Measurements from ENCODE around the gene EYA2.

EYA2 gene

DNA sequence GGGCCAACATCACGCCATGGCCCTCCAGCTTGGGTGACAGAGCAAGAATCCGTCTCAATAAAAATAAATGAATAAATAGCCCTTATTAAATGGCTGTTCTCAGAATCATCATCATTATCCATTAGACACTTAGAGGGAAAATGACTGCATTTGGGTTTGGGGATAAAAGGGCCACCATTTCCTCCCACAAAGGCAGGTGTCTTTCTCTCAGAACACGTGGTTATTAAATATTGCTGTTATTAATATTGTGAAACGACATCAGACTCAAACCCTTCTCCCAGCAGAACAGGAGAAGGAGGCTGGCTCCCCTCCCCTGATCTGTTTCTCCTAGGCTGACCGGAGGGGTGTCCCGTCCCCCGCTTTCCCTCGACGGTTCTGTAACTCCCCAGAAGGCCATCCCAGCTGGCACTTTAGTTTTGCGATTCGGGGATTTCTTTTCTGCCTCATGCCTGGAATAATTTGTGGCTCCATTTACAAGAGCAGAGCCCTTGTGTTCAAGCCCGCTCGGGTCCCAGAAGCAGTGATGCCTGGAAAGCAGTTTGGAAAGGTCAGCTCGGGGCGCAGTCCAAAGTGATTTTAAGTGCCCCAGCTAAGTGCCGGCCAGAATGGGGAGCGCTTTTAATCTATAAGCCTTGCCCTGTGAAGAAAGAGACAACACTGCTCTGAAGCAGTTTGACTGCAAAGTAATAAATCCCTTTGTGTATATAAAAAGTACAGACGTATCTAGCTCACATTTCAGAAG lies 41.9 kb downstream of the EYA2 start:
- DNase-seq (ENCODE audit: insufficient read length, low spot score) (no peak), FAIRE-seq (no peak)
- TF ChIP-seq, protein P1, sequence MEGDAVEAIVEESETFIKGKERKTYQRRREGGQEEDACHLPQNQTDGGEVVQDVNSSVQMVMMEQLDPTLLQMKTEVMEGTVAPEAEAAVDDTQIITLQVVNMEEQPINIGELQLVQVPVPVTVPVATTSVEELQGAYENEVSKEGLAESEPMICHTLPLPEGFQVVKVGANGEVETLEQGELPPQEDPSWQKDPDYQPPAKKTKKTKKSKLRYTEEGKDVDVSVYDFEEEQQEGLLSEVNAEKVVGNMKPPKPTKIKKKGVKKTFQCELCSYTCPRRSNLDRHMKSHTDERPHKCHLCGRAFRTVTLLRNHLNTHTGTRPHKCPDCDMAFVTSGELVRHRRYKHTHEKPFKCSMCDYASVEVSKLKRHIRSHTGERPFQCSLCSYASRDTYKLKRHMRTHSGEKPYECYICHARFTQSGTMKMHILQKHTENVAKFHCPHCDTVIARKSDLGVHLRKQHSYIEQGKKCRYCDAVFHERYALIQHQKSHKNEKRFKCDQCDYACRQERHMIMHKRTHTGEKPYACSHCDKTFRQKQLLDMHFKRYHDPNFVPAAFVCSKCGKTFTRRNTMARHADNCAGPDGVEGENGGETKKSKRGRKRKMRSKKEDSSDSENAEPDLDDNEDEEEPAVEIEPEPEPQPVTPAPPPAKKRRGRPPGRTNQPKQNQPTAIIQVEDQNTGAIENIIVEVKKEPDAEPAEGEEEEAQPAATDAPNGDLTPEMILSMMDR (IDR thresholded peaks at IDR 0.05; ENCODE audit: insufficient read depth, missing control alignments), result no peak

DNA sequence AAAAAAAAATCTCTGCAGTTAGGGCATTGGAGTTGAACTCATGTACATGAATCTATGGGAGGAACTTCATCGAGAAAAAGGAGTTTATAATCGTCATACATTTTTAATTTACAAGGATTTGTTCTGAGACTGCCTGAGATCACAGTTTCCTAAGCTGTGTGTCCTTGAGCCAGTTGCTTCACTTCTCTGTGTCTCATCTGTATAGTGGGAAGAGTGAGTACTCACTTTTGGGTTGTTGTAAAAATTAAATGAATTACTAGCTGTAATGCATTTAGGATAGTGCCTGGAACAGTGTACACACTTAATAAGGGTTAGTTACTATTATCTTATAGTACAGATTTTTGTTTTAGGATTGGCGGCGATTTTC lies 42.5 kb downstream of the EYA2 start:
- FAIRE-seq, result no peak
- DNase-seq (ENCODE audit: insufficient read length, low spot score), result no peak
- TF ChIP-seq, protein P1 (IDR thresholded peaks at IDR 0.05; ENCODE audit: insufficient read depth, missing control alignments), result no peak

DNA sequence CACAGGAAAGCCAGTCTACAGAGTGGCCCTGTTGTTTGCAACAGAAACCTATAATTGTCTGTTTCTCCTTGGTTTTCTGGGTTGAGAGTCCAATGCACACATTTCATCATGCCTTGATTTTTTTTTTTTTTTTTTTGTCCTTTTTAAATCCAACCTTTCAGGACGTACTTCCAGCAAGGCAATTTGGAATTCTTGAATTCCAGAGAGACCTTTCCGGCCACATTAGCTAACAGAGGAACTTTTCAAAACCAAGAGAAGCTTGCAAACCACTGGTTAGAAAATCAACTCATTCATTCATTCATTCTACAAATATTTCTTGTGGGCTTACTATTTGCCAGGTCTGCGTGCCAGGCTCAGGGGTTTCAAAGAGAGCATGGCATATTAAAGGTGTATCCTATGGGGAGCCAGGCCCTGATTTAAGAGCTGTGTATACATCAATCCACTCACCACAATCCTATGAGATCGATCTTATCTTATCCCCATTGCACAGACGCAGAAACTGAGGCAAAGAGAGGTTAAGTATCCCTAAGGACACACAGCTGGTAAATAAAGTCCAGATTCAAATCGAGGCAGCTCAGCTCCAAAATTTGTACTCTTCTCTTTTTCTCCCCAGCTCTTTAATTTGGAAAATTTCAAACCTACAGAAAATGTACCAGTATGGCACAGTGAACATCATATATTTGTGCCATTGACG lies 43.0 kb downstream of the EYA2 start:
- no peak for DNase-seq (ENCODE audit: insufficient read length, low spot score)
- TF ChIP-seq, protein P1 (IDR thresholded peaks at IDR 0.05; ENCODE audit: insufficient read depth, missing control alignments), result no peak
- FAIRE-seq, result no peak

DNA sequence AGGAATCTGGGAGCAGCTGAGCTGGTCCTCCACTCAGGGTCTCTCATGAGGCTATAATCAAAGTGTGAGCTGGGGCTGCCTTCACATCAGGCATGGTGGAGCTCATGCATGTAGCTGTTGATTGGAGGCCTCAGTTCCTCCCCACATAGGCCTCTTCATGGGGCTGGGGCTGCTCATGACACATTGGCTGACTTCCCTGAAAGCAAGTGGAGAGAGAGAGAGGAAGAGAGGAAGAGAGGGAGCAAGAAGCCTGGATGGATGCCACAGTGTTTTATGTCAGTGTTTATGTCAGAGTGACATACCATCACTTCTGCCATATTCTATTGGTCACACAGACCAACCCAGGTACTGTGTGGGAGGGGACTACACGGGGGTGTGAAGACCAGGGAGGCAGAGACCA lies 43.8 kb downstream of the EYA2 start:
- FAIRE-seq (no peak), DNase-seq (ENCODE audit: insufficient read length, low spot score) (no peak)
- TF ChIP-seq, protein P1 (IDR thresholded peaks at IDR 0.05; ENCODE audit: insufficient read depth, missing control alignments), result no peak

DNA sequence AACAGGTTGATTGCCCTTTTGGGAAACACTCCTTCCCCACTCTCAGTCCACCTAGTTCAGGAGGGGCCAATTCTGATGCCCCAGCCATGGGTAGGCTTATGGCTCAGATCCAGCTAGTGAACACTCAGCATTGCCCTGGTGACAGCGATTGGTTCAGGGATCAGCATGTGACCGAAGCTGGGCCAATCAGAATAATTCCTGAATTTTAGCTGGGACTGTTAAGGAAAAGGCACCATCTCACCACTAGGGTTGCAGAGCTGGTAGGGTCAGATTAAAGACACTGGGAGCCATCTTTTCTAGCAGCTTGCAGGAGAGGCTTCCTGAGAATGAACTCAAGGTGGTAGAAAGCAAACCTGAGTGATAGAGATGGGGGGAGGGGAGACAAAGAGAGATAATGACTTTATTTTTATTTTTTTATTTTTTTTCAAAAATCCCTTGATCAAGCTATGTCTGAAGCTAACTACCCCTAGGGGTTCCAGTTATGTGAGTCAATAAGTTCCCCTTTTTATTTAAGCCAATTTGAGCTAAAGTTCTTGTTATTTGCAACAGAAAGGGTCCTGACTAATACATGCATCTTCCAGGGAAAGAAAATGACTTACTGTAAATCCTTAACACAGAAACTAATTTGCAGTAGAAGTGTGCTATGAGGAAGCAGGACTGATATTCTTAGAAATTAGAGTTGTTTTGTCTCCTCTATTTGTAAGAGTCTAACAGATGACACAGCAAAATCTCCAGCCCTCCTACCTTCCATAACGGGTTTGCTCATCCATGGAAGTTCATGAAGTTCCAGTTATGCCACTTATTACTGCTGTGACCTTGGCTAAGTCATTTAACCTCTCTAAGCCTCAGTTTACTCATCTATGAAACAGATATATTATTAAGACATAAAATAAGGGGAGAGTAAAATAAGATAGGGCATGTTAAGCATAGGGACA lies 44.7 kb downstream of the EYA2 start:
- DNase-seq (ENCODE audit: insufficient read length, low spot score), result no peak
- no peak for FAIRE-seq

DNA sequence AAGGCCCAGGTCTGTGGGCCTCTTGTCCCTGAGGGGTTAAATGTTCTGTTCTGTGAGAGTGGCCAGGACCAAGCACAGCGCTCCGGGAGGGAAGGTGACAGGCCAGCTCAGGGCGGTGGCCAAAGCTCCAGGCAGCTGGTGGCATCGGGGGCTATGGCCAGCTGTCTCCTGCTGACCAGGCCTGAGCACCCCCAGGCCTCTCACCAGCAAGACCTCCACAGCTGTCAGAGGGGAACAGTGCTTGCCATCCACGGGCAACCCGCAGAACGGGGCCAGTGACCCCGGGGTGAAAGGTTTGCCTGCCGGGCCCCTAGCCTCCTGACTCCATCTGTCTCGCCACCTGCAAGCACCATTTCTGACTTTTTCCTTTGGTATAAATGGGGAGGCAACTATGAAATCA lies 46.0 kb downstream of the EYA2 start:
- DNase-seq (ENCODE audit: insufficient read length, low spot score) (no peak), FAIRE-seq (no peak)
- TF ChIP-seq, protein P1 (IDR thresholded peaks at IDR 0.05; ENCODE audit: insufficient read depth, missing control alignments), result no peak

More for the DNA sequence above, 44.7 kb downstream of the EYA2 start:
- TF ChIP-seq, protein P1 (IDR thresholded peaks at IDR 0.05; ENCODE audit: insufficient read depth, missing control alignments), result no peak
